Astrocyte (in vitro differentiated cells and primary cell): ENCODE results near the gene PDE6B.

Experiments used
- EZH2 ChIP-seq: IDR thresholded peaks from 2 replicates; pipeline ENCODE4 v1.6.1; 2012; ENCODE audit warnings: mild to moderate bottlenecking, low read length, inconsistent platforms; ENCODE audit not compliant: insufficient read depth
- TF ChIP-seq, protein P1 (sequence below): IDR thresholded peaks from 2 replicates; pipeline ENCODE4 v1.5.1; 2011; ENCODE audit warnings: low read depth, mild to moderate bottlenecking, inconsistent platforms, low read length, moderate library complexity; ENCODE audit not compliant: insufficient read depth

DNA sequence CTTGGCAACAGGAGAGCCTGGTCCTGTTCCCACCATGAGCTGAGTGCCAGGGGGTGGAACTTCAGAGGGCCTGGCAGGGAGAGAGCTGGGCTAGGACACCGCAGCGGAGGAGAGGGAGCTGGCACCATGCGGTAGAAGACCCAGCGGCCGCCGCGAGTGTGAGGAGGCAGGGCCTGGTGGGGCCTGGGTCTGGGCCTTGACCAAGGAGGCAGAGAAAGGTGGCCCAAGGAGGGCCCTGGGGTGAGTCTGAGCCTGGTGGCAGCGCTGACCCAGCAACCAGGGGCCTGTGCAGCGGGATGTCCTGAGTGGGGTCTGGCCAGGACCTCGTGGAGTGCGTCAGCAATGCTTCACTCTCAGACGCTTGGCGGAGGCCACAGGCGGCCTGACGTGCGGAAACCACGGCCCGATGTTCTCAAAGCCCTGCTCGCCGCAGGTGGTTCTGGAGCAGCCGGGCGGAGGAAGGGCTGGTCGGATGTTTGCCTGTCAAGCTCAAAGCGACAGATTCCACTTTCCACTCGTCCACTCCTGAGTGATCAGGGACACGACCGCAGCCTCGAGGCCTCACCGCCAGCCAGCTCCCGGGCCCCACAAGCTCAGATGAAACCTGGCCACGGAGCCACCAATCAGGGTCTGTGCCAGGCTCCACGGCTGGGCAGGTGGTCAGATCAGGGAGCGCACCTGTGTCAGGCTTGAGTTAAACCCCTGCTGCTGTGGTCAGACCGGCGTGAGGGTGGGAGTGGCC lies 27.9 kb downstream of the PDE6B start:
- TF ChIP-seq, protein P1, sequence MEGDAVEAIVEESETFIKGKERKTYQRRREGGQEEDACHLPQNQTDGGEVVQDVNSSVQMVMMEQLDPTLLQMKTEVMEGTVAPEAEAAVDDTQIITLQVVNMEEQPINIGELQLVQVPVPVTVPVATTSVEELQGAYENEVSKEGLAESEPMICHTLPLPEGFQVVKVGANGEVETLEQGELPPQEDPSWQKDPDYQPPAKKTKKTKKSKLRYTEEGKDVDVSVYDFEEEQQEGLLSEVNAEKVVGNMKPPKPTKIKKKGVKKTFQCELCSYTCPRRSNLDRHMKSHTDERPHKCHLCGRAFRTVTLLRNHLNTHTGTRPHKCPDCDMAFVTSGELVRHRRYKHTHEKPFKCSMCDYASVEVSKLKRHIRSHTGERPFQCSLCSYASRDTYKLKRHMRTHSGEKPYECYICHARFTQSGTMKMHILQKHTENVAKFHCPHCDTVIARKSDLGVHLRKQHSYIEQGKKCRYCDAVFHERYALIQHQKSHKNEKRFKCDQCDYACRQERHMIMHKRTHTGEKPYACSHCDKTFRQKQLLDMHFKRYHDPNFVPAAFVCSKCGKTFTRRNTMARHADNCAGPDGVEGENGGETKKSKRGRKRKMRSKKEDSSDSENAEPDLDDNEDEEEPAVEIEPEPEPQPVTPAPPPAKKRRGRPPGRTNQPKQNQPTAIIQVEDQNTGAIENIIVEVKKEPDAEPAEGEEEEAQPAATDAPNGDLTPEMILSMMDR = no peak
- no peak for TF ChIP-seq EZH2
